ENCODE measurements around the gene GUCY2D. TPM values are rescaled to one million over a fixed set of nuclear protein-coding genes. Genes with fewer than 3 reads are reported as not detected.
"Not testable (repeated sequence)": the region's sequence is repeated elsewhere in the genome, so short reads cannot be mapped to it uniquely, and the experiment has no call there.

GUCY2D gene
- total RNA-seq, 4 donors from 2014 or later = 0.14 TPM; not detected in 3

DNA sequence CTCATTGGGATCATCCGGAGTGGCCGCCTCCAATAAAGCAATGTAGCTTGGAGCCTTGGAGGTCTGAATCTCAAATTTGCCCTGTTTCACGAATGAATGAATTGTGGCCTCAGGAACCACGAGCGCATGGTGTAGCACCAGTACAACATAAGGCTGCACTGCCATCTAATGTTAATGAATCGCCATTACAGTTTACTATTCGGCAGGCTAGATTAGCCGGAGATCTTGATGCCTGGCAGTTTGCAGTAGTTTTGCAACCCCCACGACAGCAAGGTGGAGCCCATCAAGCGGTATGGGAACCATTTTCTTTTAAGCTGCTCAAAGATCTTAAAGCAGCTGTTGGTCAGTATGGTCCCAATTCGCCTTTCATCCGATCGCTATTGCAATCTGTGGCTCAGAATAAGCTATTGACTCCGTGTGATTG is 55.3 kb downstream of the GUCY2D start:
- H3K9me3 ChIP-seq = no peaks in the 10 kb centered on the region
- H3K36me3 ChIP-seq = no peaks in the 10 kb centered on the region
- no peak overlapping the region for H3K27ac ChIP-seq
- peaks cover 61% of the 10 kb centered on the region for H3K27me3 ChIP-seq
- intact Hi-C loops (cut with DNase I; ENCODE audit: low total_unique reads) (no loop called here), in situ Hi-C loops (cut with MboI; ENCODE audit: low pct_ligation_motif_present in 1 of 4, low pct_unique_long_range_greater_than_20kb in 1 of 4, low sequenced_read_pairs in 3 of 4) (no loop called here)
- TF ChIP-seq, protein P1, sequence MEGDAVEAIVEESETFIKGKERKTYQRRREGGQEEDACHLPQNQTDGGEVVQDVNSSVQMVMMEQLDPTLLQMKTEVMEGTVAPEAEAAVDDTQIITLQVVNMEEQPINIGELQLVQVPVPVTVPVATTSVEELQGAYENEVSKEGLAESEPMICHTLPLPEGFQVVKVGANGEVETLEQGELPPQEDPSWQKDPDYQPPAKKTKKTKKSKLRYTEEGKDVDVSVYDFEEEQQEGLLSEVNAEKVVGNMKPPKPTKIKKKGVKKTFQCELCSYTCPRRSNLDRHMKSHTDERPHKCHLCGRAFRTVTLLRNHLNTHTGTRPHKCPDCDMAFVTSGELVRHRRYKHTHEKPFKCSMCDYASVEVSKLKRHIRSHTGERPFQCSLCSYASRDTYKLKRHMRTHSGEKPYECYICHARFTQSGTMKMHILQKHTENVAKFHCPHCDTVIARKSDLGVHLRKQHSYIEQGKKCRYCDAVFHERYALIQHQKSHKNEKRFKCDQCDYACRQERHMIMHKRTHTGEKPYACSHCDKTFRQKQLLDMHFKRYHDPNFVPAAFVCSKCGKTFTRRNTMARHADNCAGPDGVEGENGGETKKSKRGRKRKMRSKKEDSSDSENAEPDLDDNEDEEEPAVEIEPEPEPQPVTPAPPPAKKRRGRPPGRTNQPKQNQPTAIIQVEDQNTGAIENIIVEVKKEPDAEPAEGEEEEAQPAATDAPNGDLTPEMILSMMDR (IDR thresholded peaks at IDR 0.05) = peak; percentile 71 to 77 (median 74)
- no peak for TF ChIP-seq POLR2AphosphoS5 (IDR thresholded peaks at IDR 0.05)
- DNase-seq = no peak
- peaks cover 0 to 26% (median 6%) of the 10 kb centered on the region in 4 donors for H3K4me1 ChIP-seq
- WGBS, 2 donors (ENCODE audit: low coverage in 1 of 2) = 10 to 11% methylated on average over 11 to 14 of the region's 14 CpGs
- no peak overlapping the region for H3K4me3 ChIP-seq

DNA sequence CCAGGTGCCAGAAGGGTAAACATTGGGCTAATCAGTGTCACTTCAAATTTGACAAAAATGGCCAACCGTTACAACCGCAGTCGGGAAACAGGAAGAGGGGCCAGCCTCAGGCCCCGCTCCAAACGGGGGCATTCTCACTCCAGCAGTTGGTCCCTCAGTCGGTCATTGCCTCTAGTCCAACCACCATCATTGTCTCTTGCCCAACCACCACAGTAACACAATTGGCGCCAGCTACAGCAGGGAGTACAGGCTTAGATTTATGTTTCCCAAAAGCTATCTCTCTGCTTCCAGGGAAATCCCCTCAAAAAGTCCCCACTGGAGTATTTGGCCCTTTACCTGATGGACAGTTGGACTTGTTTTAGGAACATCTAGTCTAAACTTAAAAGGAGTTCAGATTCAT is 56.7 kb downstream of the GUCY2D start:
- no peak for TF ChIP-seq POLR2AphosphoS5 (IDR thresholded peaks at IDR 0.05)

DNA sequence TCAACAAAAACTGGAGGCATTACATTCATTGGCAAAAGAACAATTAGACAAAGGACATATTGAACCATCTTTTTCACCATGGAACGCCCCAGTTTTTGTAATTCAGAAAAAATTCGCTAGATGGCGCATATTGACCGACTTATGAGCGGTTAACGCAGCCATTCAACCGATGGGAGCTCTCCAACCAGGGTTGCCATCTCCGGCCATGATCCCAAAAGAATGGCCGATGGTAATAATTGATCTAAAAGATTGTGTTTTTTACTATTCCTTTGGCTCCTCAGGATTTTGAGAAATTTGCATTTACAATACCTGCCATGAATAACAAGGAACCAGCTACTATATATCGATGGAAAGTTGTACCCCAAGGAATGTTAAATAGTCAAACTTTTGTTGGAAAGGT is 57.9 kb downstream of the GUCY2D start:
- H3K27me3 ChIP-seq = peaks cover 82% of the 10 kb centered on the region
- H3K4me3 ChIP-seq = no peak overlapping the region
- 3 to 5% methylated on average over 7 to 10 of the region's 10 CpGs for WGBS, 2 donors (ENCODE audit: low coverage in 1 of 2)
- H3K9me3 ChIP-seq = no peaks in the 10 kb centered on the region
- intact Hi-C loops (cut with DNase I; ENCODE audit: low total_unique reads) (no loop called here), in situ Hi-C loops (cut with MboI; ENCODE audit: low pct_ligation_motif_present in 1 of 4, low pct_unique_long_range_greater_than_20kb in 1 of 4, low sequenced_read_pairs in 3 of 4) (loop anchor here in 1 of 4 donors (10.0 kb wide), 1 partner anchor 55 kb away; the partner anchor contains the start of gene ALOXE3)
- peaks cover 0 to 28% (median 8%) of the 10 kb centered on the region in 4 donors for H3K4me1 ChIP-seq
- DNase-seq = peak; percentile 66
- H3K27ac ChIP-seq = no peak overlapping the region
- H3K36me3 ChIP-seq = no peaks in the 10 kb centered on the region
- TF ChIP-seq, protein P1 (IDR thresholded peaks at IDR 0.05) = peak; percentile 73 to 91 (median 82)
- no peak for TF ChIP-seq EP300 (IDR thresholded peaks at IDR 0.05; ENCODE audit: low read depth)

More for the DNA sequence above, 56.7 kb downstream of the GUCY2D start:
- in situ Hi-C loops (cut with MboI; ENCODE audit: low pct_ligation_motif_present in 1 of 4, low pct_unique_long_range_greater_than_20kb in 1 of 4, low sequenced_read_pairs in 3 of 4) = no loop called here
- no peaks in the 10 kb centered on the region for H3K36me3 ChIP-seq
- WGBS, 2 donors (ENCODE audit: low coverage in 1 of 2) = 0 to 6% methylated on average over 2 to 7 of the region's 7 CpGs
- DNase-seq = no peak
- H3K4me3 ChIP-seq = no peak overlapping the region
- H3K27ac ChIP-seq = no peak overlapping the region
- no peaks in the 10 kb centered on the region for H3K9me3 ChIP-seq
- intact Hi-C loops (cut with DNase I; ENCODE audit: low total_unique reads) = no loop called here
- peaks cover 74% of the 10 kb centered on the region for H3K27me3 ChIP-seq
- peaks cover 0 to 28% (median 8%) of the 10 kb centered on the region in 4 donors for H3K4me1 ChIP-seq

DNA sequence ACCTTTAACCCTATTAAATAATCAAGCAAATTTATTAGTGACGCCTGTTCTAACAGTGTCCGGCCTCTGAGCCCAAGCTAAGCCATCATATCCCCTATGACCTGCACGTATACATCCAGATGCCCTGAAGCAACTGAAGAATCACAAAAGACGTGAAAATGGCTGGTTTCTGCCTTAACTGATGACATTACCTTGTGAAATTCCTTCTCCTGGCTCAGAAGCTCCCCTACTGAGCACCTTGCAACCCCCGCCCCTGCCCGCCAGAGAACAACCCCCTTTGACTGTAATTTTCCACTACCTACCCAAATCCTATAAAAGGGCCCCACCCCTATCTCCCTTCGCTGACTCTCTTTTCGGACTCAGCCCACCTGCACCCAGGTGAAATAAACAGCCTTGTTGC is 59.4 kb downstream of the GUCY2D start:
- Histone ChIP-seq H3K27me3 (peaks cover 75% of the 10 kb centered on the region), H3K27ac (peak overlapping the region in 1 of 4 donors; percentile 58), H3K4me1 (peaks cover 0 to 23% (median 8%) of the 10 kb centered on the region in 4 donors)
- H3K36me3 ChIP-seq; DNase-seq; intact Hi-C loops (cut with DNase I; ENCODE audit: low total_unique reads); H3K9me3 ChIP-seq; H3K4me3 ChIP-seq: not testable (repeated sequence)
- in situ Hi-C loops (cut with MboI; ENCODE audit: low pct_ligation_motif_present in 1 of 4, low pct_unique_long_range_greater_than_20kb in 1 of 4, low sequenced_read_pairs in 3 of 4) = loop anchor here in 1 of 4 donors (10.0 kb wide), 1 partner anchor 53 kb away; the partner anchor contains the start of gene ALOXE3
- WGBS, 2 donors (ENCODE audit: low coverage in 1 of 2) = 47 to 66% methylated on average over 4 to 8 of the region's 8 CpGs

DNA sequence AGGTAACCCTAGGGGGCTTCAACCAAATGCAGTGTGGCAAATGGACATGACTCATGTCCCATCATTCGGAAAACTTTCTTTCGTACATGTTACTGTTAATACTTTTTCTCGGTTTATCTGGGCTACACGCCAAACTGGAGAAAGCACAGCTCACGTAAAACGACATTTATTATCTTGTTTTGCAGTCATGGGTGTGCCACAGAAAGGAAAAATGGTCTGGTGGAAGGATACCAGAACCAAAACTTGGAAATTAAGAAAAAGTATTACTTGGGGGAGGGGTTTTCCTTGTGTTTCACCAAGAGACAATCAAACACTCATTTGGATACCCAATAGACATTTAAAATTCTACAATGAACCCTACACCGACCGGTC is 60.0 kb downstream of the GUCY2D start:
- Histone ChIP-seq H3K36me3 (no peaks in the 10 kb centered on the region), H3K4me3 (peak overlapping the region in 3 of 4 donors; percentile 26 to 50 (median 33)), H3K4me1 (peaks cover 0 to 17% (median 8%) of the 10 kb centered on the region in 4 donors), H3K9me3 (no peaks in the 10 kb centered on the region), H3K27me3 (peaks cover 70% of the 10 kb centered on the region), H3K27ac (peak overlapping the region in 3 of 4 donors; percentile 33 to 58 (median 54))
- TF ChIP-seq POLR2AphosphoS5 (IDR thresholded peaks at IDR 0.05) = peak in 1 of 3 donors; percentile 20
- TF ChIP-seq, protein P1 (IDR thresholded peaks at IDR 0.05) = no peak
- intact Hi-C loops (cut with DNase I; ENCODE audit: low total_unique reads) = no loop called here
- no peak for DNase-seq
- whole genome bisulfite sequencing, 2 donors (ENCODE audit: low coverage in 1 of 2) = 4 to 27% methylated on average over 8 of the region's 8 CpGs
- in situ Hi-C loops (cut with MboI; ENCODE audit: low pct_ligation_motif_present in 1 of 4, low pct_unique_long_range_greater_than_20kb in 1 of 4, low sequenced_read_pairs in 3 of 4) = loop anchor here in 1 of 4 donors (10.0 kb wide), 1 partner anchor 52 kb away; the partner anchor contains the start of gene ALOXE3

All from transverse colon (tissue), 4 donors.